GM12873 (cell line): ENCODE results near the gene PSMA3.

Source experiments
- CTCF ChIP-seq: IDR thresholded peaks from 2 replicates; pipeline ENCODE4 v1.5.1; 2012; ENCODE audit warnings: low read depth, mild to moderate bottlenecking, moderate library complexity, low read length, control low read depth; ENCODE audit not compliant: insufficient read depth; ENCODE audit errors: missing control alignments

Gene PSMA3

DNA sequence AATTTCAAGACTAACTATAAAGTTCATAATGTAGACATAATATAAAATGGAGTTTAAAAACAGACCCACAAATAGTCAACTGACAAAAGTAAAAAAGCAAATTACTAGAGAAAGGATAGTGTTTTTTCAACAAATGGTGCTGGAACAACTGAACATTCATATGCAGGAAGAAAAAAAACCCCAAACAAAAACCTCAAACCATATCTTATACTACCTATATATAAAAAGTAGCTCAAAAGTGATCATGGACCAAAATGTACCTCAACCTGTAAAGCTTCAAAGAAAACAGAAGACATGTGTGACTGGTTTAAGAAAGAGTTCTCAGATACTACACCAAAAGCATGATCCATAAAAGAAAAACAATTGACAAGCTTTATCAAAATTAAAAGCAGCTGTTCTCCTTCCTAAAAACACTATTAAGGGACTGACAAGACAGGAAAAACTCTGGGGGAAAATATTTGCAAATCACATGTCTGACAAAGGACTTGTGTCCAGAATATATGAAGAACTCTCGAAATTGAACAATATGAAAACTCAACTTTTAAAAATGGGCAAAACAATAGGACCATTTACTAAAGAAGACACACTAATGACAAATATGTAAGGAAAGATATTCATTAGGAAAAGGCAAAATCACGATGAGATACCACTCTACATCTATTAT lies 31.0 kb downstream of the PSMA3 start:
- no peak for TF ChIP-seq CTCF

- TF ChIP-seq CTCF = no peak
Observed at GRCh38 chr14:58276208-58276607, 31.6 kb downstream of the PSMA3 start.

GRCh38 chr14:58278177-58278576 lies 33.5 kb downstream of the PSMA3 start:
- TF ChIP-seq CTCF = no peak

- no peak for TF ChIP-seq CTCF
Observed at GRCh38 chr14:58280954-58281787, 36.5 kb downstream of the PSMA3 start.

DNA sequence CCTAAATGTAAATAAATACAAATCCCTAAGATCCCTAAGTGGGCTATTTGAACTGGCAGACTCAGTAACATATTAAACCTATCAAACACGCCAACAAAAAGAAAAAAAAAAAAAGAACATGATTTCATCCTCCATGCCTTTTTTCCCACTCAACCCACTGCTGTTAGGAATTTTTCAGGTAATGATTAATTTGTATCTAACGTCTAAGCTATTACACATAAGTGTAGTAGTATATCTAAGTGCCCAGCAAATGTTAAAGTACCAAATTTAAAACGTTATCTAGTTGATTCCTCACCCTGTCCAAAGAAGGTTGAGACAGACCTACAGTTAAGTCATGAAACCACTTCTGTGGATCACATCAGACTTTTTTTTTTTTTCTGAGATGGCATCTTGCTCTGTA lies 37.3 kb downstream of the PSMA3 start:
- no peak for TF ChIP-seq CTCF

GRCh38 chr14:58282925-58283593 lies 38.4 kb downstream of the PSMA3 start:
- TF ChIP-seq CTCF = no peak

DNA sequence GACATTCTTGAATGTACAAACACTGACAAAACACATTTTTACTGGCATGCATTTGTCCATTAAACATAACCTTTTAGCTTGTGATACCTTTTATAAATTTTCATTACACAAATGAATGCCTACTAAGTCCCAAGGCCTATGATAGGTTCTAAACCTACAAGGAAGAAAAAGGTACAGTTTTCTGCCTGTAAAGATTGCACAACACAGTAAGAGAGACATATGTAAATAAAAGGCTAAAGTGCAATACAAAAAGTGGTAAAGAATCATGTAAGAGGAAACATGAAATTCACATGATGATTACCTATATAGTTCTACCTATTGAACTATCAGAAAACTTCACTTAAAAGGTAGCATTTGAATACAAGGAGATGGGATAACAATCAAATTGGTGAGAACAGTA lies 39.1 kb downstream of the PSMA3 start:
- TF ChIP-seq CTCF = no peak
